Thoracic aorta (tissue), 2 donors: ENCODE data around the gene ST8SIA2. TPM values are rescaled to one million over a fixed set of nuclear protein-coding genes. Genes with fewer than 3 reads are reported as not detected.

Source experiments
- ATAC-seq: fragments of 150-250 bp; one replicate; pipeline ENCODE4 v1.8.0; 2017; ENCODE audit warnings: low read depth; ENCODE audit not compliant: insufficient number of reproducible peaks, low FRiP score
- DNase-seq: peaks from one replicate; pipeline ENCODE4 v3.0.0-alpha.2; 2020; ENCODE audit warnings: low spot score
- H3K27ac ChIP-seq, 2 donors: fragments of 200-600 bp; sonication (generic); 1 replicate in 1 of 2; 2 replicates in 1 of 2; pipeline ENCODE4 v1.5.1; 2016; ENCODE audit warnings: mild to moderate bottlenecking in 2 of 2, moderate library complexity in 2 of 2
- H3K27me3 ChIP-seq: fragments of 200-600 bp; sonication (generic); replicated peaks from 2 replicates; pipeline ENCODE4 v1.6.0; 2016; ENCODE audit warnings: mild to moderate bottlenecking; ENCODE audit not compliant: insufficient read depth
- H3K36me3 ChIP-seq: fragments of 200-600 bp; sonication (generic); one replicate; pipeline ENCODE4 v1.5.1; 2016
- H3K4me1 ChIP-seq, 2 donors: fragments of 200-600 bp; sonication (generic); 1 replicate in 1 of 2; 2 replicates in 1 of 2; pipeline versions ENCODE4 v1.5.1 to v1.6.0; 2016; ENCODE audit warnings: low read depth in 2 of 2, mild to moderate bottlenecking in 1 of 2; ENCODE audit not compliant: control insufficient read depth in 1 of 2
- H3K4me3 ChIP-seq: fragments of 200-600 bp; sonication (generic); 2 replicates; pipeline ENCODE4 v1.5.1; 2016; ENCODE audit warnings: mild to moderate bottlenecking
- H3K9me3 ChIP-seq: fragments of 200-600 bp; sonication (generic); 2 replicates; pipeline ENCODE4 v1.5.1; 2016
- CTCF ChIP-seq: fragments of 200-600 bp; sonication (generic); IDR thresholded peaks from one replicate; pipeline ENCODE4 v1.5.1; 2019; ENCODE audit warnings: antibody characterized with exemption
- total RNA-seq, 2 donors: library from RNA; depleted of rRNA; stranded (reverse); fragments of >200 nt; gene quantifications; one replicate each; pipeline versions ENCODE4 v1.1.0 to v1.2.3, GENCODE V29; 2016

Gene ST8SIA2
- total RNA-seq, 2 donors from 2014 or later: not detected

GRCh38 chr15:92376109-92376508, 17.6 kb upstream of the ST8SIA2 start:
- Histone ChIP-seq H3K4me3 (no peak overlapping the region), H3K27me3 (no peaks in the 10 kb centered on the region), H3K9me3 (no peaks in the 10 kb centered on the region), H3K36me3 (no peaks in the 10 kb centered on the region), H3K27ac (no peak overlapping the region), H3K4me1 (no peaks in the 10 kb centered on the region)
- no peak for DNase-seq
- no peak for ATAC-seq
- no peak for TF ChIP-seq CTCF

- DNase-seq (no peak), ATAC-seq (no peak)
- no peak overlapping the region for H3K27ac ChIP-seq
- no peak for TF ChIP-seq CTCF
- H3K4me1 ChIP-seq: no peaks in the 10 kb centered on the region
- H3K4me3 ChIP-seq: no peak overlapping the region
- H3K9me3 ChIP-seq: no peaks in the 10 kb centered on the region
- H3K36me3 ChIP-seq: no peaks in the 10 kb centered on the region
- H3K27me3 ChIP-seq: no peaks in the 10 kb centered on the region
Observed at GRCh38 chr15:92377083-92377789, 16.4 kb upstream of the ST8SIA2 start.

GRCh38 chr15:92383519-92384324, 10.0 kb upstream of the ST8SIA2 start:
- H3K9me3 ChIP-seq: no peaks in the 10 kb centered on the region
- ATAC-seq (no peak), DNase-seq (no peak)
- no peaks in the 10 kb centered on the region for H3K27me3 ChIP-seq
- no peak overlapping the region for H3K27ac ChIP-seq
- TF ChIP-seq CTCF: no peak
- H3K36me3 ChIP-seq: no peaks in the 10 kb centered on the region
- H3K4me3 ChIP-seq: no peak overlapping the region
- no peaks in the 10 kb centered on the region for H3K4me1 ChIP-seq

- no peaks in the 10 kb centered on the region for H3K9me3 ChIP-seq
- H3K4me1 ChIP-seq: no peaks in the 10 kb centered on the region
- DNase-seq: no peak
- no peaks in the 10 kb centered on the region for H3K27me3 ChIP-seq
- no peak overlapping the region for H3K27ac ChIP-seq
- no peak for TF ChIP-seq CTCF
- H3K36me3 ChIP-seq: no peaks in the 10 kb centered on the region
- no peak for ATAC-seq
- no peak overlapping the region for H3K4me3 ChIP-seq
Observed at GRCh38 chr15:92384381-92384780, 9.3 kb upstream of the ST8SIA2 start.

- H3K9me3 ChIP-seq: no peaks in the 10 kb centered on the region
- no peak overlapping the region for H3K4me3 ChIP-seq
- no peak for TF ChIP-seq CTCF
- H3K4me1 ChIP-seq: no peaks in the 10 kb centered on the region
- ATAC-seq: no peak
- DNase-seq: no peak
- H3K27ac ChIP-seq: no peak overlapping the region
- no peaks in the 10 kb centered on the region for H3K27me3 ChIP-seq
- no peaks in the 10 kb centered on the region for H3K36me3 ChIP-seq
Observed at GRCh38 chr15:92385096-92385495, 8.6 kb upstream of the ST8SIA2 start.
